SK-N-MC (cell line): ENCODE data around the gene CHST7.

ENCODE experiments used
- DNase-seq: peaks from one replicate; pipeline ENCODE4 v3.0.0-alpha.2; 2011; ENCODE audit warnings: low read depth, low spot score
- H3K27ac ChIP-seq: fragments of 200-600 bp; sonication (generic); 2 replicates; pipeline ENCODE4 v1.5.1; 2016; ENCODE audit warnings: mixed run types
- H3K36me3 ChIP-seq: fragments of 200-600 bp; sonication (generic); 2 replicates; pipeline ENCODE4 v1.6.1; 2017; ENCODE audit warnings: antibody characterized with exemption, low read length, mixed read lengths; ENCODE audit not compliant: insufficient read depth
- H3K4me3 ChIP-seq: fragments of 200-600 bp; sonication (generic); 2 replicates; pipeline ENCODE4 v1.5.1; 2016
- H3K9ac ChIP-seq: fragments of 200-600 bp; sonication (generic); 2 replicates; pipeline ENCODE4 v1.8.0; 2017; ENCODE audit warnings: mixed run types, mixed read lengths; ENCODE audit not compliant: insufficient read length
- H3K9me3 ChIP-seq: fragments of 200-600 bp; sonication (generic); 2 replicates; pipeline ENCODE4 v1.6.1; 2017; ENCODE audit warnings: low read depth, mild to moderate bottlenecking, antibody characterized with exemption, low read length, moderate library complexity, mixed read lengths
- EZH2 ChIP-seq: fragments of 200-600 bp; sonication (generic); IDR thresholded peaks from one replicate; pipeline ENCODE4 v1.6.1; 2017; ENCODE audit warnings: antibody characterized with exemption
- FOXP2 ChIP-seq: optimal IDR thresholded peaks from 2 replicates; pipeline ENCODE3; 2011; ENCODE audit warnings: mild to moderate bottlenecking, moderate library complexity; ENCODE audit not compliant: insufficient read depth; ENCODE audit errors: extremely low read length, control extremely low read depth
- POLR2AphosphoS5 ChIP-seq: IDR thresholded peaks from 2 replicates; pipeline ENCODE4 v1.6.1; 2012; ENCODE audit warnings: mild to moderate bottlenecking, low read depth, low read length, borderline replicate concordance

Gene CHST7

DNA sequence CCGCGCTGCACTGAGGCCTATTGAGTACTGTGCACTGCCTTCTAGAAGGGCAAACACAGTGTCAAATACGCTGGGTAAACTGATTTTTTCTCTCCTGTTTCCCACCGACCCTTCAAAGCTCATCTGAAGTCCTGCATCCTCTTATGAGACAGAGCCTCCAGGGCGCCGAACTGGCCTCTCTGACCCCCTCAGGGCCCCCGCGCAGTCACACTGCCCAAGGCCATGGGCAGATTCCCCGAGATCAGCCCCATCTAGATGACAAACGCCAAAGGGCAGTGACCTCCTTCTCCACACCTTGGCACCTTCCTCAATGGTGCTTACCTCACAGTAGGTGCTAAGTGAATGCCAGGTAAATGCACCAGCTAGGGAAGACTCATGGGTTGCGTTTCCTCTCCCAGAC is 34.4 kb downstream of the CHST7 start:
- DNase-seq: no peak
- no peak overlapping the region for H3K4me3 ChIP-seq
- H3K9ac ChIP-seq: no peak overlapping the region
- TF ChIP-seq POLR2AphosphoS5: no peak
- TF ChIP-seq EZH2: no peak
- no peak for TF ChIP-seq FOXP2
- no peaks in the 10 kb centered on the region for H3K9me3 ChIP-seq
- H3K36me3 ChIP-seq: no peaks in the 10 kb centered on the region
- no peak overlapping the region for H3K27ac ChIP-seq

DNA sequence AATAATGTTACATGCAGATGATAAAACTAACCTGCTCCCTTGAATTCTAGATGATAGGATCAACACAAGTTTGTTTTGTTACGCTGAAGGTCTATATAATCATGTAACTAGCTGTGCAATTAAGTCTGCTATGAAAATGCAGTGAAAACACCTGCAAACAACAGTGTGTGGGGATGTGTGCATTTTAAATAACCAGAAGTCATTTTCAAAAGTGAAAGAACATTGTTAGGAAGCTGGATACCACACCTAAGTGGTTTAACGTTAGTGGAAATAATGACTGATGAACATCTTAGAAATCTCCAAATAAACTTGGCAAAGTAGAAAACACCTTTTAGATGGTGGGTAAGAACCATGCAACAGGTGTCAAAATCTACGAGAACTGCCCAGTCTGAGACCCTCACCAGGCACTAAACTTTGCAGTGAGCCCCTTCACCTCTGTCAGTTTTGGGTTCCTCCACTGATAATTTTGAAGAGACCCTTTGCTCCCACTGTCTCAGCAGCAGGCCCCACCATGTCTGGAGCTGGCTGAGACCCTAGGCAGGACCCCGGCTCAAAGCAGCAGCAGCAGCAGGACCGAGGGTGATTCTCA is 36.6 kb downstream of the CHST7 start:
- Histone ChIP-seq H3K9me3 (no peaks in the 10 kb centered on the region), H3K9ac (no peak overlapping the region), H3K27ac (no peak overlapping the region), H3K36me3 (no peaks in the 10 kb centered on the region), H3K4me3 (no peak overlapping the region)
- no peak for DNase-seq
- TF ChIP-seq FOXP2: no peak
- TF ChIP-seq EZH2: no peak
- TF ChIP-seq POLR2AphosphoS5: no peak

- Histone ChIP-seq H3K36me3 (no peaks in the 10 kb centered on the region), H3K9ac (no peak overlapping the region), H3K27ac (no peak overlapping the region), H3K9me3 (no peaks in the 10 kb centered on the region), H3K4me3 (no peak overlapping the region)
- no peak for DNase-seq
- TF ChIP-seq FOXP2: no peak
- TF ChIP-seq EZH2: no peak
- no peak for TF ChIP-seq POLR2AphosphoS5
Observed at GRCh38 chrX:46611658-46612362, 38.2 kb downstream of the CHST7 start.

- no peak for DNase-seq
- H3K4me3 ChIP-seq: no peak overlapping the region
- H3K9me3 ChIP-seq: no peaks in the 10 kb centered on the region
- H3K27ac ChIP-seq: no peak overlapping the region
- TF ChIP-seq FOXP2: no peak
- no peak for TF ChIP-seq POLR2AphosphoS5
- no peak for TF ChIP-seq EZH2
- H3K36me3 ChIP-seq: no peaks in the 10 kb centered on the region
- no peak overlapping the region for H3K9ac ChIP-seq
Observed at GRCh38 chrX:46617906-46618305, 44.3 kb downstream of the CHST7 start.

- no peaks in the 10 kb centered on the region for H3K36me3 ChIP-seq
- H3K9me3 ChIP-seq: no peaks in the 10 kb centered on the region
- H3K4me3 ChIP-seq: no peak overlapping the region
- TF ChIP-seq FOXP2 (no peak), POLR2AphosphoS5 (no peak), EZH2 (no peak)
- no peak overlapping the region for H3K27ac ChIP-seq
- no peak for DNase-seq
- H3K9ac ChIP-seq: no peak overlapping the region
Observed at GRCh38 chrX:46618947-46619346, 45.4 kb downstream of the CHST7 start.

GRCh38 chrX:46620505-46620904 is 46.9 kb downstream of the CHST7 start:
- no peak overlapping the region for H3K9ac ChIP-seq
- no peak overlapping the region for H3K27ac ChIP-seq
- no peak for TF ChIP-seq POLR2AphosphoS5
- TF ChIP-seq EZH2: no peak
- TF ChIP-seq FOXP2: no peak
- DNase-seq: no peak
- no peaks in the 10 kb centered on the region for H3K9me3 ChIP-seq
- H3K4me3 ChIP-seq: no peak overlapping the region
- H3K36me3 ChIP-seq: no peaks in the 10 kb centered on the region

DNA sequence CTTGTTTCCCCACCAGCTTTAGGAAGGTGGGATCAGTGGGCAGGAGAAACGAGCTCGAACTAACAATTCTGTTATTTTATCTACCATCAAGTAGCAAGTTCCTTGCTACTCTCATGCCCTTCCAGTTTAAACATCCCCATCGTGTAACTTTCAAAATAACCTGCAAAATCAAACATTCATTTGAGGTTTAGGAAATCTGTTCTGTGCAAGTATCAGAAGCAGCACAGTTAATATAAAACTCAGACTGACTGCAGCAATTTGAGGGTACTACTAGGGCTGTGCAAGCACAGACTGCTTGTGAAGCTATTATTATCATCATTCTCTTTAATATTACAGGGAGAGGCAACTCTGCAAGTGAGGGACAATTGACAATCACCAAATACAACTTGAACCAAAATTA is 48.0 kb downstream of the CHST7 start:
- Histone ChIP-seq H3K9ac (no peak overlapping the region), H3K27ac (no peak overlapping the region), H3K36me3 (no peaks in the 10 kb centered on the region), H3K9me3 (no peaks in the 10 kb centered on the region), H3K4me3 (no peak overlapping the region)
- TF ChIP-seq POLR2AphosphoS5 (no peak), EZH2 (no peak), FOXP2 (no peak)
- no peak for DNase-seq

DNA sequence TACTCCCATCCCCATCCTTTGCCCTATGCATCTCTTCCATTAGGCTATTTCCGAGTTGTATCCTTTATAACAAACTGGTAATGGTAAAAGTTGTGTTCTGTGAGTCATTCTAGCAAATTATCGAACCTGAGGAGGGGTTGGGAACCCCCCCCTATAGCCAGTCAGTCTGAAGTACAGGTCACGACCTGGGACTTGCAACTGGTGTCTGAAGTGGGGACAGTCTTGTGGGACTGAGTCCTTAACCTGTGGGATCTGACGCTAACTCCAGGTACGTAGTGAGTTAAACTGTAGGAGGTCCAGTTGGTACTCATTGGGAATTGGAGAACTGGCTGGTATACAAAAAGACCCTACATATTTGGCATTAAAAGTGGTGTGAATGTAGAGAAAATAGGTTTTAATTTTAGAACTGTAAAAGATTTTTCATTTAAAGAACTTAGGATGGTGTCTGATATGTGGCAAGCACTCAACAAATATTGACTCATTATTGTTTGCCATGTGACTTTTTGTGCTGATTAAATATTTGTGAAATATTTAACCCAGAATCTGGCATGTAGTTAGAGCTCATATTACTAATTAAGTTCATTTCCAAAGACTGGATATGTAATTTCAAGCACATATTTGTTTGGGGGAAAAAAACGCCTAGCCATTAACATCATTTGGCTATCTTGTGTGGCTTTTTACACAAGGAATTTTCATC is 50.7 kb downstream of the CHST7 start:
- Histone ChIP-seq H3K9ac (no peak overlapping the region), H3K4me3 (no peak overlapping the region), H3K9me3 (no peaks in the 10 kb centered on the region), H3K27ac (no peak overlapping the region), H3K36me3 (no peaks in the 10 kb centered on the region)
- no peak for DNase-seq
- TF ChIP-seq FOXP2 (no peak), EZH2 (no peak), POLR2AphosphoS5 (no peak)

DNA sequence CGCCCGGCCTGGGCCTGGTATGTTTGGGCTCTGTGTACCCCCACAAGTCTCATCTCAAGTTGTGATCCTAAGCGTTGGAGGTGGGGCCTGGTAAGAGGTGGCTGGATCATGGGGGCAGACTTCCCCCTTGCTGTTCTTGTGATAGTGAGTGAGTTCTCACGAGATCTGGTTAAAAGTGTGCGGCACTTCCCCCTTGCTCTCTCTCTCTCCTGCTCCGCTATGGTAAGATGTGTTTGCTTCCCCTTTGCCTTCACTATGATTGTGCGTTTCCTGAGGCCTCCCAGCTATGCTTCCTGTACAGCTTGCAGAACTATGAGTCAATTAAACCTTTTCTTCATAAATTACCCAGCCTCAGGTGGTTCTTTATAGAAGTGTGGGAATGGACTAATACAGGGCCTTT is 53.0 kb downstream of the CHST7 start:
- no peak overlapping the region for H3K9ac ChIP-seq
- no peaks in the 10 kb centered on the region for H3K9me3 ChIP-seq
- no peaks in the 10 kb centered on the region for H3K36me3 ChIP-seq
- TF ChIP-seq POLR2AphosphoS5 (no peak), FOXP2 (no peak), EZH2 (no peak)
- DNase-seq: no peak
- no peak overlapping the region for H3K27ac ChIP-seq
- no peak overlapping the region for H3K4me3 ChIP-seq
